ENCODE data around the gene LGALS9.
"Not testable (repeated sequence)": the region's sequence is repeated elsewhere in the genome, so short reads cannot be mapped to it uniquely, and the experiment has no call there.

LGALS9 gene

GRCh38 chr17:27631897-27632725, 1.1 kb downstream of the LGALS9 start:
- DNase-seq, result no peak

- DNase-seq, result not testable (repeated sequence)
These were observed 1.8 kb downstream of the LGALS9 start for GRCh38 chr17:27632766-27633165.

- no peak for DNase-seq
These were observed 2.5 kb downstream of the LGALS9 start for GRCh38 chr17:27633312-27634025.

GRCh38 chr17:27634026-27634335, 3.0 kb downstream of the LGALS9 start:
- DNase-seq, result no peak

GRCh38 chr17:27634776-27635175, 3.8 kb downstream of the LGALS9 start:
- no peak for DNase-seq

GRCh38 chr17:27635275-27635823, 4.4 kb downstream of the LGALS9 start:
- DNase-seq, result no peak

GRCh38 chr17:27636005-27636520, 5.1 kb downstream of the LGALS9 start:
- not testable (repeated sequence) for DNase-seq

- not testable (repeated sequence) for DNase-seq
These were observed 6.8 kb downstream of the LGALS9 start for GRCh38 chr17:27637818-27638217.

GRCh38 chr17:27638415-27638914, 7.5 kb downstream of the LGALS9 start:
- not testable (repeated sequence) for DNase-seq

- no peak for DNase-seq
These were observed 9.8 kb downstream of the LGALS9 start for GRCh38 chr17:27640790-27641189.

GRCh38 chr17:27644586-27644985, 13.6 kb downstream of the LGALS9 start:
- DNase-seq, result no peak

GRCh38 chr17:27645621-27646020, 14.6 kb downstream of the LGALS9 start:
- DNase-seq, result not testable (repeated sequence)

- DNase-seq, result no peak
These were observed 15.2 kb downstream of the LGALS9 start for GRCh38 chr17:27646232-27646631.

GRCh38 chr17:27647765-27648164, 16.8 kb downstream of the LGALS9 start:
- DNase-seq, result no peak

- DNase-seq, result not testable (repeated sequence)
These were observed 18.2 kb downstream of the LGALS9 start for GRCh38 chr17:27649111-27649571.

- no peak for DNase-seq
These were observed 18.9 kb downstream of the LGALS9 start for GRCh38 chr17:27649929-27650328.

GRCh38 chr17:27650836-27651235, 19.8 kb downstream of the LGALS9 start:
- no peak for DNase-seq

- DNase-seq, result peak; percentile 74
These were observed 20.7 kb downstream of the LGALS9 start for GRCh38 chr17:27651411-27652345.

- DNase-seq, result not testable (repeated sequence)
These were observed 22.5 kb downstream of the LGALS9 start for GRCh38 chr17:27653449-27653971.

GRCh38 chr17:27654136-27654535, 23.1 kb downstream of the LGALS9 start:
- DNase-seq, result no peak

- DNase-seq, result peak; percentile 93
These were observed 23.9 kb downstream of the LGALS9 start for GRCh38 chr17:27654654-27655524.
